WI38 (cell line): ENCODE measurements around the gene PBXIP1.

Source experiments
- H3K4me3 ChIP-seq: 2 replicates; pipeline ENCODE4 v1.5.1; 2011; ENCODE audit warnings: low read depth, mild to moderate bottlenecking, control low read depth, low read length
- TF ChIP-seq, protein P1 (sequence below): IDR thresholded peaks from 2 replicates; pipeline ENCODE4 v1.5.1; 2012; ENCODE audit warnings: low read depth, mild to moderate bottlenecking, control low read depth, low read length

PBXIP1 gene

DNA sequence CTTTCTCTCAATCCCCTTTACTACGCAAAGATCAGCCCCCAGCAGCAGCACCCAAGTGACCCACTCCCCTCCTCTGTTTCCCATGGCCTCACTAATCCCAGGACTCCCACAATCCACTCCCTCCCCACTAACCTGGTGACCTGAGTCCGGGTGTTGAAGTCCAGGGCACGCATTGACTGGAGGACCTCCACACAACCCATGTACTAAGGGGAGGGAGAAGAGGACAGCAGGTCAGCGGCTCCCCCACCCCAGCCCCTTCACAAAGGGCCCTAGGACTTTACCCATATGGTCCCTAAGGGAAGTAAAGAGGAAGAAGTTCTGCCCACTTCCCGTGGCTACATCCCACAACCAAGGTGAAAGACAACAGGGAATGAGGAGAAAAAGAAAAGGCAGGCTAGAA is 13.3 kb upstream of the PBXIP1 start:
- TF ChIP-seq, protein P1, sequence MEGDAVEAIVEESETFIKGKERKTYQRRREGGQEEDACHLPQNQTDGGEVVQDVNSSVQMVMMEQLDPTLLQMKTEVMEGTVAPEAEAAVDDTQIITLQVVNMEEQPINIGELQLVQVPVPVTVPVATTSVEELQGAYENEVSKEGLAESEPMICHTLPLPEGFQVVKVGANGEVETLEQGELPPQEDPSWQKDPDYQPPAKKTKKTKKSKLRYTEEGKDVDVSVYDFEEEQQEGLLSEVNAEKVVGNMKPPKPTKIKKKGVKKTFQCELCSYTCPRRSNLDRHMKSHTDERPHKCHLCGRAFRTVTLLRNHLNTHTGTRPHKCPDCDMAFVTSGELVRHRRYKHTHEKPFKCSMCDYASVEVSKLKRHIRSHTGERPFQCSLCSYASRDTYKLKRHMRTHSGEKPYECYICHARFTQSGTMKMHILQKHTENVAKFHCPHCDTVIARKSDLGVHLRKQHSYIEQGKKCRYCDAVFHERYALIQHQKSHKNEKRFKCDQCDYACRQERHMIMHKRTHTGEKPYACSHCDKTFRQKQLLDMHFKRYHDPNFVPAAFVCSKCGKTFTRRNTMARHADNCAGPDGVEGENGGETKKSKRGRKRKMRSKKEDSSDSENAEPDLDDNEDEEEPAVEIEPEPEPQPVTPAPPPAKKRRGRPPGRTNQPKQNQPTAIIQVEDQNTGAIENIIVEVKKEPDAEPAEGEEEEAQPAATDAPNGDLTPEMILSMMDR = no peak
- H3K4me3 ChIP-seq = peak overlapping the region; percentile 89

DNA sequence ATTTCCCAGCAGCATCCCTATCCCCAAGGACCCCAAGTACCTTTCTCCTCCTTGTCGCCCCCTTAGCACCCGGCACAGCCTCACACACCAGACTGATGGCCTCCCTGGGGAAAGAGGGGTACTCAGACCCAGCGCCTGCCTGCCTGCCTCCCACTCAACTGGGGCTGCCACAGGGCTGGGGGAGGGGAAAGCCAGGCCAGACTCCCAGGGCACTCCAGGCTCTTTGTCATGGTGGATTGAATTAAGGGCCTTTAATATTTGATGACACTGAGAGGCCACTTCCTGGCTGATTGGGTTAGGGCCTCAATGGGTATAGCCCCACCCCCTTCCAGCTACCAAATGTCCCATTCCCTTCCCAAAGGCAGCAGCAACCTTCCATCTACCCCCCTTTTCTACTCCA is 12.8 kb upstream of the PBXIP1 start:
- peak overlapping the region; percentile 89 for H3K4me3 ChIP-seq
- TF ChIP-seq, protein P1 = no peak

DNA sequence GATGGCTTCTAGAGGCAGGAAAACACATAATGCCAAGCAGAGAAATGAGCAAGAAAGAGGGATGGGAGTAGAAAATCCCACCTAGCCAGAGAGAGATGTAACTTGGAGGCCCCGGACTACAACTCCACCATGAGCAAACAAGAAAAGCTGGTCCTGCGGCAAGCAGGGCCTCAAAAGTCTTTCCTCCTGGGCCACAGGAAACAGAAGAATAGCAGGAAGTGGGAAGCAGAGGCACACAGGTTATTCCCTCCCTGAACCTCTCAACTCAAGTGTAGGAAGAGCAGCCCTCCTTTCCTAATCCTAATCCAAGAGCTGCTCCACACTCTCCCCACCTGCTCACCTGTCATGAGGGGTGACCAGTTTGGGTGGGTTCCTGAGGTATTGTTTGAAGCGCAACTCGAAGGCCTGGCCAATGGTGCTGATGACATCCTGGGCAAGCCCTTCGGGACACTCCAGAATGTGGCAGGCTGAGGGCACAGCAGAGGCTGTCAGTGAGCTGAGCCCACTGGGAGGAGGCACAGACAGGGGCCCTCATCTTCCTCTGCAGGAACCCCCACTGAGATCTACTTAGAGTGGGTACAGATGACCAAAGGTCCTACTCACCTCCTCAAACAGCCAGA is 11.5 kb upstream of the PBXIP1 start:
- TF ChIP-seq, protein P1 = no peak
- H3K4me3 ChIP-seq = no peak overlapping the region

DNA sequence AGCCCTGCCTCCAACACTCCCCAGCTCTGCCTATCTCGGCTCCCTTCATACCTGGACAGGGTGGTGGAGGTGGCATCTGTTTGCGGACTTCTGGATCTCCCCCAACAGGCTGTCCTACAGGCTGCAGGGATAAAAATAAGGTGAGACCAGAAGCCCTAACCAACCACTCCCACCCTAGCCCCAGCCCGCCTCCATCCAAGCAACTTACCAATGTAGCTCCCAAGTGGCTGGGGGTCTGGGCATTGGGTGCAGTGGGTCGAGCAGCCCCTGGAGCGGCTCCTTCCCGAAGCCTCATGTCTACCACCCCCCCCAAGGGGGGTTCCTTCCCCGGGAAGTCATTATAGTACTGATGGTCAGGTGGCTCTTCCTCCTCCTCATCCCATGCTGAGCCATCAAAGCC is 10.2 kb upstream of the PBXIP1 start:
- TF ChIP-seq, protein P1 = no peak
- H3K4me3 ChIP-seq = no peak overlapping the region

DNA sequence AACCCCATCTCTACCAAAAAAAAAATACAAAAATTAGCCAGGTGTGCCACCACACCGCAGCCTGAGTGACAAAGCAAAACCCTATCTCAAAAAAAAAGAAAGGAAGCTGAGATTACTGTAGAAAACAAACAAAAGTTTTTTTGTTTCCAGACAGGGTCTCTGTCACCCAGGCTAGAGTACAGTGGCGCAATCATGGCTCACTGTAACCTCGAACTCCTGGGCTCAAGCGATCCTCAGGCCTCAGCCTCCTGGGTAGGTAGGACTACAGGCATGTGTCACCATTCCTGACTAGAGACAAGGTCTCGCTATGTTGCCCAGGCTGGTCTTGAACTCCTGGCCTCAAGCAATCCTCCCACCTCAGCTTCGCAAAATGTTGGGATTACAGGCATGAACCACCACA is 8.5 kb upstream of the PBXIP1 start:
- TF ChIP-seq, protein P1 = no peak

DNA sequence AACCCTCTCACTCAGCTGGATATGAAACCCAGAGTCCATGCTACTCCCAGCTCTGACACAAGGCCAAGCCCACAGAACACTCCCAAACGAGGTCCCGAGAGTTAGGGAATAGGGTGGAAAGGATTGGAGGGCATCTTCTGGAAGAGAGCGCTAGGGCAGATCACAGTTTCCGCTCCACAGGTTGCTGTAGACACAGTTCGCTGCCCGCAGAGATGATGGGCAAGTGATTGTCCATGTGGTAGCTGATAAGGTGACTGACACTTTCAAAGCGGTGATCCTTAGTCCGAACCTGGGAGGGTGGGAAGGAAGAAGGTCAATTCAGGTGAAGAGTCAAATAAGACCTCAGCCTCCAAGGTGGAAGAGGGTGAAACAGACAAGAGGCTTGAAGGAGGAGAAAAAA is 7.7 kb upstream of the PBXIP1 start:
- H3K4me3 ChIP-seq = no peak overlapping the region
- TF ChIP-seq, protein P1 = no peak

More for the DNA sequence above, 8.5 kb upstream of the PBXIP1 start:
- no peak overlapping the region for H3K4me3 ChIP-seq

DNA sequence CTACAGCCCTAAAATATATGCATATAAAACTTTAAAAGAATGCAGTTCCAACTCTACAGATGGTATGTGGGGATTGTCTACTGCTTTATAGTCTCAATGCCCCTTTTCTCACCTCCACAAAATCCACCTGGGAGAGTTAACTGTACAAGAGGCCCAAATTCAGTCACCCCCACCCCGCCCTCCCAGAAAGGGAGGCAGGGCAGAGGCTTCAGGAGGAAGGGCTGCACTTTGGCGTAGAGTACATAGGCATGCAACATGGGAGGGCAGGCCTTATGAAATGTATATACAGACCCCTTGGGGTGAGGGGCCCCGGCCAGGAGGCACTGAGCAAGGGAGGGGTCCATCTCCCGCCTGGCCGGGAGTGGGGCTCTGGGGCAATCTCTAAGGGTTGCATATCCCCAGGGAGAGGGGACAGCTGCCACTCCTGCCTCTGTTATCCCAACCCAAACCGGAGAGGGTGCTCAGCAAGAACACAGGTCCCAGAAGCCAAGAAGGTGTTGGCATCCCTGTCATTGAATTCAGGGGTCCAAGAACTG is 7.0 kb upstream of the PBXIP1 start:
- TF ChIP-seq, protein P1 = no peak
- H3K4me3 ChIP-seq = no peak overlapping the region
